ENCODE measurements around the gene ZFAND3. TPM values are rescaled to one million over a fixed set of nuclear protein-coding genes. Genes with fewer than 3 reads are reported as not detected.

The ZFAND3 gene
- total and polyA plus RNA-seq, 10 of the 15 experiments (the other 5 are each of a cell fraction or from before 2014, with no cell fraction given), result 0.90 to 34.4 (median 16.3) TPM

GRCh38 chr6:37845930-37846329 lies 26.4 kb downstream of the ZFAND3 start (continued):
- TF ChIP-seq ZBTB4 (CRISPR knock-in tag; IDR thresholded peaks at IDR 0.05) (no peak), CEBPZ (IDR thresholded peaks at IDR 0.05; ENCODE audit: low read depth, low read length) (no peak), ZNF217 (IDR thresholded peaks at IDR 0.05) (no peak), IKZF1 (conservative IDR thresholded peaks at IDR 0.05) (no peak), IRF4 (IDR thresholded peaks at IDR 0.05; ENCODE audit: low read depth, low read length) (no peak), CBX3 (IDR thresholded peaks at IDR 0.05; ENCODE audit: borderline replicate concordance, low read depth) (no peak)
